ENCODE results near the gene SLC35A5.

The SLC35A5 gene

GRCh38 chr3:112579232-112579631 lies 17.4 kb downstream of the SLC35A5 start:
- no peak for DNase-seq

GRCh38 chr3:112579697-112580096 lies 17.9 kb downstream of the SLC35A5 start:
- DNase-seq: no peak

- DNase-seq: no peak
These were observed 20.5 kb downstream of the SLC35A5 start for GRCh38 chr3:112582244-112582874.

GRCh38 chr3:112583105-112583504 lies 21.3 kb downstream of the SLC35A5 start:
- DNase-seq: no peak

- DNase-seq: no peak
These were observed 23.9 kb downstream of the SLC35A5 start for GRCh38 chr3:112585782-112586181.

GRCh38 chr3:112587336-112587735 lies 25.5 kb downstream of the SLC35A5 start:
- DNase-seq: no peak

GRCh38 chr3:112593258-112593657 lies 31.4 kb downstream of the SLC35A5 start:
- no peak for DNase-seq

- DNase-seq: no peak
These were observed 33.0 kb downstream of the SLC35A5 start for GRCh38 chr3:112594856-112595255.

GRCh38 chr3:112597945-112598344 lies 36.1 kb downstream of the SLC35A5 start:
- no peak for DNase-seq

GRCh38 chr3:112598731-112599130 lies 36.9 kb downstream of the SLC35A5 start:
- DNase-seq: no peak

GRCh38 chr3:112602217-112602838 lies 40.5 kb downstream of the SLC35A5 start:
- DNase-seq: no peak

- no peak for DNase-seq
These were observed 42.7 kb downstream of the SLC35A5 start for GRCh38 chr3:112604536-112604935.

GRCh38 chr3:112605285-112605684 lies 43.4 kb downstream of the SLC35A5 start:
- no peak for DNase-seq

- DNase-seq: no peak
These were observed 44.3 kb downstream of the SLC35A5 start for GRCh38 chr3:112606098-112606497.

GRCh38 chr3:112607863-112608262 lies 46.0 kb downstream of the SLC35A5 start:
- DNase-seq: no peak

- no peak for DNase-seq
These were observed 48.3 kb downstream of the SLC35A5 start for GRCh38 chr3:112610121-112610520.

GRCh38 chr3:112611752-112612515 lies 50.1 kb downstream of the SLC35A5 start:
- no peak for DNase-seq

- DNase-seq: no peak
These were observed 54.3 kb downstream of the SLC35A5 start for GRCh38 chr3:112615989-112616731.

- DNase-seq: no peak
These were observed 55.4 kb downstream of the SLC35A5 start for GRCh38 chr3:112617285-112617684.

- no peak for DNase-seq
These were observed 57.5 kb downstream of the SLC35A5 start for GRCh38 chr3:112619295-112619694.

GRCh38 chr3:112623213-112623612 lies 61.4 kb downstream of the SLC35A5 start:
- no peak for DNase-seq

- no peak for DNase-seq
These were observed 61.9 kb downstream of the SLC35A5 start for GRCh38 chr3:112623717-112624116.

GRCh38 chr3:112627419-112627818 lies 65.6 kb downstream of the SLC35A5 start:
- DNase-seq: no peak
